Type B pancreatic cell (in vitro differentiated cells): Measurements from ENCODE around the gene PHLDA2. TPM values are rescaled to one million over a fixed set of nuclear protein-coding genes. Genes with fewer than 3 reads are reported as not detected.

Source experiments
- DNase-seq: peaks from one replicate; pipeline ENCODE4 v3.0.0; 2021; ENCODE audit warnings: mixed read lengths; ENCODE audit not compliant: unreplicated experiment; ENCODE audit errors: extremely low spot score
- H3K27ac Mint-ChIP-seq: 2 replicates; pipeline ENCODE4 v1.8.0; 2021; ENCODE audit warnings: mild to moderate bottlenecking, mixed read lengths
- H3K27me3 Mint-ChIP-seq: 2 replicates; pipeline ENCODE4 v1.8.0; 2021; ENCODE audit warnings: mixed read lengths
- H3K36me3 Mint-ChIP-seq: 2 replicates; pipeline ENCODE4 v1.8.0; 2021; ENCODE audit warnings: mixed read lengths
- H3K4me1 Mint-ChIP-seq: one replicate; pipeline ENCODE4 v1.8.0; 2021; ENCODE audit warnings: mixed read lengths; ENCODE audit not compliant: unreplicated experiment
- H3K4me3 Mint-ChIP-seq: 2 replicates; pipeline ENCODE4 v1.8.0; 2021; ENCODE audit warnings: mild to moderate bottlenecking, mixed read lengths
- H3K9me3 Mint-ChIP-seq: 2 replicates; pipeline ENCODE4 v1.8.0; 2021; ENCODE audit warnings: mixed read lengths
- CTCF ChIP-seq: fragments of 200-600 bp; sonication (generic); conservative IDR thresholded peaks from 2 replicates; pipeline ENCODE4 v1.5.0; 2021; ENCODE audit warnings: antibody characterized with exemption, mild to moderate bottlenecking
- total RNA-seq: library from RNA; stranded (reverse); gene quantifications from 2 replicates; pipeline ENCODE4 v1.2.1, GENCODE V29; 2021; ENCODE audit warnings: low replicate concordance

The PHLDA2 gene
- total RNA-seq, 1 donor from 2014 or later = 3.7 TPM

DNA sequence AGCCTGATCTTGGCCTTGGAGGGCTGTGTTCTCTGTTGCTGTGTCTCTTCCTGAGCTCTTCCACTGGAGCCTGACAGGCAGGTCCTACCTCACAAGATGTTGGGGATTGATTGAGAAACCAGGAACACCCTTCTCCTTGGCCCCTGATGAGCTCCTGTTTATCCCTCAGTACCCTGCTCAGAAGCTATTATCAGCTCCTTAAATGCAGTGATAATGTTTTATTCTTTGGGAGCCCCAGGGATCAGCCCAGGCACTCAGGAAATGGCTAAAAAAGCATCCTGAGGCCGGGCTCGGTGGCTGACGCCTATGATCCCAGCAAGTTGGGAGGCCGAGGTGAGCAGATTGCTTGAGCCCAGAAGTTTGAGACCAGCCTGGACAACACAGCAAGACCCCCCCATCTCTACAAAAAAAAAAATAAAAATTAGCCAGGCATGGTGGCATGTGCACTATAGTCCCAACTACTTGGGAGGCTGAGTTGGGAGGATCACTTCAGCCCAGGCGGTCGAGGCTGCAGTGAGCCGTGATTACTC lies 4.9 kb upstream of the PHLDA2 start:
- Mint-ChIP-seq H3K36me3 (peaks cover 15% of the 10 kb centered on the region), H3K9me3 (peaks cover 5% of the 10 kb centered on the region), H3K27me3 (peaks cover 19% of the 10 kb centered on the region), H3K4me3 (no peak overlapping the region), H3K27ac (no peak overlapping the region), H3K4me1 (no peaks in the 10 kb centered on the region)
- no peak for DNase-seq
- TF ChIP-seq CTCF = no peak

GRCh38 chr11:2933375-2934020 lies 4.3 kb upstream of the PHLDA2 start:
- no peak for TF ChIP-seq CTCF
- Mint-ChIP-seq H3K36me3 (peaks cover 9% of the 10 kb centered on the region), H3K4me3 (no peak overlapping the region), H3K27ac (no peak overlapping the region), H3K9me3 (peaks cover 5% of the 10 kb centered on the region), H3K27me3 (peaks cover 20% of the 10 kb centered on the region), H3K4me1 (no peaks in the 10 kb centered on the region)
- DNase-seq = no peak

DNA sequence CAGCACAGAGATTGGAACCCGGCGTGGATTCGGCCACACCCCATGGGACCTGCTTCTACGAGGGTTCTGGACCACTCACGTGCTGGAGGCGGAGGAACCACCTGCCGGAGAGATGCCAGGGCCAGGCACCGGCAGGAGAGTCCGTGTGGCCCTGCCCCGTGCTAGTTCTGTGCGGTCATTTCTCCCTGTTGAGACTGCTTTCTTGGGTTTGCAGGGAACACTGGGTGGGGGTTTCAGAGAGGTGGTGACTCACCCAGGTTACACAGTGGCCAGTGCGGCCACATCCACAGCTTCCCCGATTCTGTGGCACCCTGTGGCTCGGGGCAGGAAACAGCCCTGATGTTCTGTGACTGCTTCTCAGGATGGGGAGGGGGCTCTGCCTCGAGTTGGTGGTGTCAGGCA lies 3.6 kb upstream of the PHLDA2 start:
- Mint-ChIP-seq H3K4me3 (no peak overlapping the region), H3K4me1 (peaks cover 3% of the 10 kb centered on the region), H3K27me3 (peaks cover 26% of the 10 kb centered on the region), H3K36me3 (peaks cover 7% of the 10 kb centered on the region), H3K9me3 (peaks cover 5% of the 10 kb centered on the region), H3K27ac (no peak overlapping the region)
- no peak for TF ChIP-seq CTCF
- no peak for DNase-seq

- DNase-seq = no peak
- Mint-ChIP-seq H3K27ac (no peak overlapping the region), H3K36me3 (no peaks in the 10 kb centered on the region), H3K9me3 (no peaks in the 10 kb centered on the region), H3K27me3 (peaks cover 30% of the 10 kb centered on the region), H3K4me3 (no peak overlapping the region), H3K4me1 (peaks cover 3% of the 10 kb centered on the region)
- TF ChIP-seq CTCF = no peak
Observed at GRCh38 chr11:2931771-2932738, 2.8 kb upstream of the PHLDA2 start.

DNA sequence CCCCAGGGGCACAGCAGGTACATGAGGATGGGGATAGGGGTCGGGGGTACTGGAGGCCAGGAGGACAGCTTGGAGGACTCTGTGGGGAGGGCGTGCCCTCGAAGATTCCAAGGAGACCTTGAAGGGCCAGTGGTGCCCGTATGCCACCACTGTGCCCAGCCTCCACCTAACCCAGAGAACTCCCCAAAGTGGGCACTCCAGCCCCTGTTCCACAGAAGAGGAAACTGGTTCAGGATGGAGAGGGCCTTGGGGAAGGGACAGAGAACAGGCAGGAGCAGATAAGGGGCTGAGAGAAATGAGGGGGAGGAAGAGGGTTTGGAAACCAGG lies 2.2 kb upstream of the PHLDA2 start:
- peaks cover 37% of the 10 kb centered on the region for H3K27me3 Mint-ChIP-seq
- no peak for DNase-seq
- H3K4me1 Mint-ChIP-seq = peaks cover 3% of the 10 kb centered on the region
- no peaks in the 10 kb centered on the region for H3K36me3 Mint-ChIP-seq
- no peaks in the 10 kb centered on the region for H3K9me3 Mint-ChIP-seq
- H3K4me3 Mint-ChIP-seq = no peak overlapping the region
- no peak overlapping the region for H3K27ac Mint-ChIP-seq
- no peak for TF ChIP-seq CTCF
